GM18951 (cell line): ENCODE data around the gene RHEBL1.

Source experiments
- POLR2A ChIP-seq: IDR thresholded peaks from 4 replicates; pipeline ENCODE4 v1.6.1; 2011; ENCODE audit warnings: mild to moderate bottlenecking; ENCODE audit not compliant: insufficient read length, insufficient read depth; ENCODE audit errors: extremely low read depth
- in situ Hi-C: fragments of 300-500 bp; cut with MboI; formaldehyde crosslinking; loops from one replicate; pipeline ENCODE4 v1.12.0; 2022; ENCODE audit warnings: low sequenced_read_pairs, mixed read lengths, inconsistent platforms; ENCODE audit not compliant: unreplicated experiment

Gene RHEBL1

DNA sequence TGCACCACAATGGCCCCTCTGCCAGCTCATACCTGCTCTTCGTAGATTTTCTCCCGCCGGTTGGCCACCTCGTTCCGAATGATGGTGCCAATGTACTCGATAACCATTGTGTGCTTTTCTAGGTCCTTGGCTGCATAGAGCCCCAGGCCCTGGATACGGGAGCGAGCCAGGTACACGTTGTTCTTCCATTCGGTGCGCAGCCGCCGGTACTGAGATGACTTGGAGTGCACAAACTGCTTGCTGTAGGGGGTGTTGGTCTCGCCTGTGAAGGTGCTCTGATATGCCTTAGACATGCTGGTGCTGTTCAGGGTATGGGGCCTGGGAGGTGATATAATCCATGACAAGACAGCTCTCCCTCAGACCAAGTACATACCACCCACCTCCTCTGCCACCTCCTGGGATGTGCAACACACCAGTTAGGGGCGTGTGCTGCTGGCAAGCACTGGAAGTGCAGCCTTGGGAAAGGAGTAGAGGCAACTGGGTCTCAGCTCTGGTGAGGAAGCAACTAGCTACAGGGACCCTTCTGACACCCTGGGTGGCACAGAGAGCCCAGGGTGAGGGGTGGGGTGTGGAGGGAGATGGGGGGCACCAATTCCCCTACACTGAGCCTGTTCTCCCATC, 47.1 kb downstream of the RHEBL1 start:
- no peak for TF ChIP-seq POLR2A
- in situ Hi-C loops = no loop called here

DNA sequence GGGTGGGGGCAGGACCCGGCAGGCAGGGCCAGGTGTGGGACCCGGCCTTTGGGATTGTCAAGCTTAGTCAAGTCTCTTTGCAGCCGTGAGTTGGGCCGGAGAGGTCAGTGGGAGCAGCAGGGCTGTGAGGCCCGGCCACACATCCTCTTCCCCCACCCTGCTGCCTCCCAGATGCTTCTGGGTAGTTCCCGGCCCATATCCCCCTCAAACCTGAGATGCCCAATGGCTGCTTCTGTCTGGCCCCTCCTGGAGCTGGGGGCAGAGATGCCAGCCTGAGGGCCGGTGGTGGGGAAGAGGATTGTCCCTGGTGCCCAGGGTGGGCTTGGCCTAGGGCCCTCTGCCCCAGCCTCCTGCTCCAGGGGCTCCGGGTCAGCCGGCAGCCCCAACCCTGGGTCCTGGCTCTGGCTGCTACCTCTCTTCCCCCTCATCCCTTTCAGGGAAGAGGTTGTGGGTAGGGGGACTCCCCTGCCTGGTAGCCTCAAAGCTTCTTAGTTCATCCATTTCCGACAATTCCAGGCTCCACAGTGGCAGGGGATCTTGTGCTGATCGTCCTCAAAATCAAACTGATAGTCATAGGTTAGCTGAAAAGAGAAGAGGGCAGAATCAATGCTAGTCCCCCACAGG, 48.4 kb downstream of the RHEBL1 start:
- TF ChIP-seq POLR2A = no peak

DNA sequence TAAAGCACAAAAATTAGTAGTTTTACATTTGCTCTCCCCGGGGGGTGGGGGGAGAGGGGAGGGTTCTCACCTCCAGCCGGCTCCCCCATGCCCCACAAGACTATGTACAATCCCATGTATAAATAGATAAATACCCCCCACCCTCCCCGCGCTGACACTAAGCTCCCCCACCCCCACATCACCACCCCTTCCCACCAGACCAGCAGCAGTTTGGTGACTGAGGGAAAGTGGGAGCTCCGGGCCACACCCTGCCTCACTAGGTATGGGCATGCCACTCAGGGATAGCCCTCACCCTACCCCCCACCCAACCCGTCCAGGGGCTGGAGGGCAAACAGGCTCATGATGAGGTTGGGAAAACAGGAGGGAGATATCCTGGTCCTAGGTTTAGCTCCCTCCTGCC, 49.3 kb downstream of the RHEBL1 start:
- in situ Hi-C loops = no loop called here
- TF ChIP-seq POLR2A = no peak

More for the DNA sequence above, 48.4 kb downstream of the RHEBL1 start:
- in situ Hi-C loops = no loop called here

DNA sequence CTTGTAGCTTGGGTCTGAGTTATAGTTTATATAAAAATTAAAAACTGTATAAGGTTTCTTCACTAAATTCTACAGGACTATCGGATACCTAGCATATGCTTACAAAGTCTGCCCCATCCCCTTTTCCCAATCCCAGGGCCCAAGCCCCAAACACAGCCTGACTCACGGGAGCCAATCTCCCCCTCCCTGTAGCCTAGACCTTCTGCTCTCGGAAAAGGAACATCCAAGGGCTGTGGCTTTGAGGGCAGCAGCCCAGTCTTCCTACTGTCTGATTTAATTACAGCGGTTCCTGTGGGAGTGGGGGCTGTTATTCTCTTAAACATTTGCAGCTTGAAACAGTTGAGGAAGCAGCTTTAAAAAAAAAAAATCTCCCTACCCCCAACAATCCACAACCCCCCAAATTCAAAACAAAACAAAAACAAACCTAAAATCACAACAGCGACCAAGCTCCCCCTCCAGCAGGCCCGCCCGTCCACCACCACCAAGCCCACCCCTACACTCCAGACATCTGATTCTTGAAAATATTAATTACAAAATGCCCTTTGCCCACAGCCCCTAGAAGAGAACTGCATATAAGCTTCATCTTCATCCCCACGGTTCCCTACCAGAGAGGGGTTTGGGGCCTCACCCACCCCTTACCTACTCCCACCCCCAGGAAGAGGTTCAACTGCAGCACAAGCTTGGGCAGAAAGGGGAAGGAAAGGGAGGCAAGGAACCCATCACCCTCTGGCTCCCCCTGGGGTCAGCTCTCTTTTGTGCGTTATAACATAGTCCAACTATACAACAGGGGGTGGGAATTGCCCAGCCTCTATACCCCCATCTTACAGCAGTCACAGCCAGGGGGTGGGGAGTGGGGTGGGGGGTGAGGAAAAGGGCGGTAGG, 50.1 kb downstream of the RHEBL1 start:
- in situ Hi-C loops = no loop called here
- no peak for TF ChIP-seq POLR2A

DNA sequence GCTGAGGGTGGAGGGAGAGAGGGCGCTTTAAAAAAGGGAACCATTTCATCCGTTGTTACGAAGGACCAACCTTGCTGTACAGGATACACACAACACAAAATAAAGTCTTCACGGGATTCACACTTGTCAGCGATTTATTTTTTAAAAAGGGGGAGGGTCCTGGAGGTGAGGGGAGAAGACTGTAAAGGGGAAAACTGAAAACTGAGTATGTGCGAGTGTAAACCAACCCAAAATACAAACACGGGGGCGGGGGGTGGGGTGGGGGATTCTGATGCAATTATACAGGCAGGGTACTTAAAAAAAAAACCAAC, 50.7 kb downstream of the RHEBL1 start:
- in situ Hi-C loops = no loop called here
- TF ChIP-seq POLR2A = no peak

DNA sequence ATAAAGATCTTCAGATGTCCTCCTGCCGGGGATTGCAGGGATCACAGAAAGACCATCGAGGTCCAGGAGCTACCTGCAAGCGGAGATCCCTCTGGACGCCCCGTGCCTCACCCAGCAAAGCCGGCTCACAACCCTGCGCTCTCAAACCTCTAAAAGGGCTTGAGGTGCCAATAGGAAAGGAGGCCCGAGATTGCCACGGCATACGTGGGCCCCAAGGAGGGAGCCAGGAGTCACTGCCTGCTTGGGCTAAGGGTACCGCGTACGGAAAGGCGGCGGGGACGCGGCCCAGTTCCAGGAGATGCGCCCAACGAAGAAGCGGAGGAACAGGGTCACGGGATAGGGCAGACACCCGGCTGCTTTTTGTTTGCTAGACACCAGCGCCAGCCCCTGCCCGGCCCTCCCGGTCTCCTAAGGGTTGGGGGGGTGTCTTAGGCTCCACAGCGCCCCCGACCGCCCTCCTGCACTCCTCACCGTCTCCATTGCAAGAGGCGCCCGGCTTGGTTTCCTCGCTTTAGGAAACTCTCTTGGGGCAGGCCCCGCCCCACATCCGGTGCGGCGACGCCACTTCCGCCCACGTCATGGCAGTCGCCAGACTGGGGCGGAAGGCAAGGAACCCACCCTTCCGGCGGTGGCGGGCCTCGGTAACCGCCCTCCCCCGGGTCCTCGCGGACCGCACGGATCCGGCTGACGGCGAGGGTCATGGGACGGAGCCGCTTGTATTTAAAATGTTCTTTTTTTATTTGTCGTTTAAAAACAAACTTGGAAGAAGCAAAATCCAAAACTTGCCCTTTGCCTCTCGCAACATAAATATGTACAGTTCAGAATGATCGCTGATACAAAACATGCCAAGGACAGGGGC, 51.3 kb downstream of the RHEBL1 start, which contains the start of gene PRKAG1:
PRKAG1 (minus strand) TSS at position 516 of the 859 bp plus-strand sequence; CDS start at position 480, 36 bp downstream.
- in situ Hi-C loops = no loop called here
- TF ChIP-seq POLR2A = peak; percentile 93

DNA sequence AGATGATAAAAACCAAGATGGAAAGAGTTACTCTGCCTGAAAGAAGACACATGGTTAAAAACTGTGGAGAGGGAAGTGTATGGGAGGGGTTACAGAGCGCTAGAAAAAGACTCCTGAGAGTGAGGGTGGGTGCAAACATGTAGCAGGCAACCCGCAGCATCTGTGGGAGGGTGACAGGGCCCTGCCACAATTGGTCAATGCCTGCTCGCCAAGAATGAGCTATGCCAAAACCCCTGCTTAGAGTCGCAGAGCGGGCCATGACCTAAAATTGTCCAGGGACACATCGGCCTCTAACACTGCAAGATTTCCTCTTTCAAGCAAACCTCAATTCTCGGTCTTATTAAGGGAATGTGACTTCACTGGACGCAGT, 51.9 kb downstream of the RHEBL1 start:
- in situ Hi-C loops = no loop called here
- TF ChIP-seq POLR2A = no peak

DNA sequence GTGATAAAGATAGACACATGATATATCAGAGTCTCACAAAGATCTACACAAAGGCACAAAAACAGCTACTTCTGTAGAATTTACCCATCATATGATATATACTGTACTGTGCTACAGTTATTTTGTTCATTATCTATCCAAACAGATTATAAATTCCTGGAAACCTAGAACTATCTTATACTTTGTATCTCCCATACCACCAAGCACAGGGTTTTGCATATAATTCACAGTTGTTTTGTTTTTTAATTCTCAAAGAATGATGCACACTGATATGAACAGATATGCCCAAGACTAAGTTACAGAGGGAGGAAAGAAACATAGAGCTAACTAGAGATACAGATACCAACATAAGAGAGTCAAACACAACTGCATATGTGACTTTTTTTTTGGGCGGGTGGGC, 54.6 kb downstream of the RHEBL1 start:
- TF ChIP-seq POLR2A = no peak
- in situ Hi-C loops = no loop called here
